Measurements from ENCODE around the gene F2RL3.

DNA sequence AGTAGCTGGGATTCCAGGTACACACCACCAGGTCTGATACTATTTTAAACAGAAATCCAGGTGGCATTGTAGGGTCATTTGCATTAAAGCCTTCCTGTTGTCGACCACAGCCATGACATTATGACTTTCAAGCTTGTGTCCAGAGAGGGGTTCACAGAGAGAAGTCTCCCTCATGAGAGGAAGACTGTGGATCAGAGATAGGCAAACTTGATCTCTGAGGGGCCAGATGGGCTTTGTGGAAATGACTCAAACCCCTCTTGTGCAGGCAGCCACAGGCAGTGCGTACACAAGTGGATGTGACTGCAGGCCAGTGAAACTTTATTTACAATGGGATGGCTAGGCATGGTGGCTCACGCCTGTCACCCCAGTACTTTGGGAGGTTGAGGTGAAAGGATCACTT is 27.8 kb upstream of the F2RL3 start:
- TF ChIP-seq BHLHE40 (IDR thresholded peaks at IDR 0.05; ENCODE audit: borderline replicate concordance) (no peak), TARDBP (IDR thresholded peaks at IDR 0.05) (no peak), L3MBTL2 (conservative IDR thresholded peaks at IDR 0.05) (no peak), SP1 (IDR thresholded peaks at IDR 0.05) (no peak), SUZ12 (IDR thresholded peaks at IDR 0.05) (no peak), HDGF (IDR thresholded peaks at IDR 0.05; ENCODE audit: borderline replicate concordance) (no peak), FOXK2 (IDR thresholded peaks at IDR 0.05) (no peak), NFRKB (IDR thresholded peaks at IDR 0.05) (no peak), FOXM1 (IDR thresholded peaks at IDR 0.05; ENCODE audit: borderline replicate concordance) (no peak), ZNF384 (IDR thresholded peaks at IDR 0.05) (no peak), ARNT (IDR thresholded peaks at IDR 0.05) (no peak), LEF1 (IDR thresholded peaks at IDR 0.05; ENCODE audit: borderline replicate concordance) (no peak), ELF4 (IDR thresholded peaks at IDR 0.05) (no peak)
